Endothelial cell of umbilical vein (primary cell): ENCODE measurements around the gene RPL37A.

Experiments
- EZH2 ChIP-seq: IDR thresholded peaks from 2 replicates; pipeline ENCODE4 v1.6.1; 2012; ENCODE audit warnings: borderline replicate concordance, low read depth, mild to moderate bottlenecking, moderate library complexity, low read length, inconsistent platforms; ENCODE audit not compliant: severe bottlenecking
- FOS ChIP-seq: IDR thresholded peaks from 2 replicates; pipeline ENCODE4 v1.6.1; 2011; ENCODE audit warnings: mild to moderate bottlenecking, low read length, moderate library complexity, borderline replicate concordance; ENCODE audit not compliant: insufficient read depth
- POLR2A ChIP-seq: IDR thresholded peaks from 2 replicates; pipeline ENCODE4 v1.6.1; 2012; ENCODE audit warnings: low read depth, mild to moderate bottlenecking, control low read depth, low read length
- POLR2AphosphoS5 ChIP-seq: IDR thresholded peaks from 2 replicates; pipeline ENCODE4 v1.6.1; 2012; ENCODE audit warnings: low read depth, mild to moderate bottlenecking, control low read depth, low read length, moderate library complexity; ENCODE audit not compliant: insufficient read depth
- TF ChIP-seq, protein P1 (sequence below), 2 donors: IDR thresholded peaks; 1 replicate in 1 of 2; 2 replicates in 1 of 2; pipeline ENCODE4 v1.5.1; 2011; ENCODE audit warnings: low read length in 2 of 2, mild to moderate bottlenecking in 2 of 2, moderate library complexity in 2 of 2, control low read depth in 1 of 2, inconsistent platforms in 1 of 2, low read depth in 1 of 2; ENCODE audit not compliant: insufficient read depth in 1 of 2; ENCODE audit errors: extremely low read depth in 1 of 2

DNA sequence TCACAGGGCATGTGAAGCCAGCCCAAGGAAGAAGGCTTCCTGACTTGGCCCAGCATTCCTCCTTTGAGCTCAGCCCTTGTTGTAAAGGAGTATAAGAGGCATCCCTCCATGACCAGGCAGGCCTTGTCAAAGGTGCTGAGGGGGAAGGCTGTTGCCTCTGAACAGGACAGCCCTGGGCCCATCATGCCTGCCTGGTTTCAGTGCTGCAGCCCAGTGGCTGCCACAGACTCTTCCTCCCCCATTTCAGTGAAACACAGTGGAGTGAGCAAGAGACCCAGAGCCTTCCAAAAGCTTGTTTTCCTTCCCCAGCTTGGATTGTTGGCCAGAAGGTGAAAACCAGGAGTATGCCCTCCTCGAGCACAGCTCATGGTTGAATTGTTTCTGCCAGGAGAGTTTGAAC is 19.9 kb upstream of the RPL37A start:
- TF ChIP-seq, protein P1, sequence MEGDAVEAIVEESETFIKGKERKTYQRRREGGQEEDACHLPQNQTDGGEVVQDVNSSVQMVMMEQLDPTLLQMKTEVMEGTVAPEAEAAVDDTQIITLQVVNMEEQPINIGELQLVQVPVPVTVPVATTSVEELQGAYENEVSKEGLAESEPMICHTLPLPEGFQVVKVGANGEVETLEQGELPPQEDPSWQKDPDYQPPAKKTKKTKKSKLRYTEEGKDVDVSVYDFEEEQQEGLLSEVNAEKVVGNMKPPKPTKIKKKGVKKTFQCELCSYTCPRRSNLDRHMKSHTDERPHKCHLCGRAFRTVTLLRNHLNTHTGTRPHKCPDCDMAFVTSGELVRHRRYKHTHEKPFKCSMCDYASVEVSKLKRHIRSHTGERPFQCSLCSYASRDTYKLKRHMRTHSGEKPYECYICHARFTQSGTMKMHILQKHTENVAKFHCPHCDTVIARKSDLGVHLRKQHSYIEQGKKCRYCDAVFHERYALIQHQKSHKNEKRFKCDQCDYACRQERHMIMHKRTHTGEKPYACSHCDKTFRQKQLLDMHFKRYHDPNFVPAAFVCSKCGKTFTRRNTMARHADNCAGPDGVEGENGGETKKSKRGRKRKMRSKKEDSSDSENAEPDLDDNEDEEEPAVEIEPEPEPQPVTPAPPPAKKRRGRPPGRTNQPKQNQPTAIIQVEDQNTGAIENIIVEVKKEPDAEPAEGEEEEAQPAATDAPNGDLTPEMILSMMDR (IDR thresholded peaks at IDR 0.05; ENCODE audit: extremely low read depth in 1 of 2, insufficient read depth in 1 of 2, low read depth in 1 of 2, low read length in 2 of 2): no peak
- TF ChIP-seq POLR2A (no peak), FOS (no peak), EZH2 (no peak), POLR2AphosphoS5 (no peak)
